CD4-positive, alpha-beta T cell treated with Interferon gamma for 1 hour (primary cell): Measurements from ENCODE around the gene RAVER1.
"Not testable (repeated sequence)": the region's sequence is repeated elsewhere in the genome, so short reads cannot be mapped to it uniquely, and the experiment has no call there.

Experiments used
- DNase-seq: peaks from one replicate; pipeline ENCODE4 v3.0.0-alpha.2; 2020

The RAVER1 gene

GRCh38 chr19:10332965-10333757 is at the start of gene RAVER1:
Gene RAVER1 (minus strand): TSS chr19:10333529. CDS start chr19:10333507, 22 bp downstream.
- peak; percentile 97 for DNase-seq

GRCh38 chr19:10383223-10383499 is 49.8 kb upstream of the RAVER1 start:
- DNase-seq = not testable (repeated sequence)

GRCh38 chr19:10380313-10381102 is 47.2 kb upstream of the RAVER1 start, which contains the start of gene TYK2:
Gene TYK2 (minus strand): TSS chr19:10380572. CDS start chr19:10378406, 2,166 bp downstream.
- peak; percentile 97 for DNase-seq

GRCh38 chr19:10379880-10380312 is 46.6 kb upstream of the RAVER1 start:
- DNase-seq = no peak

GRCh38 chr19:10378124-10378523 is 44.8 kb upstream of the RAVER1 start:
- DNase-seq = no peak

- not testable (repeated sequence) for DNase-seq
These were observed 43.9 kb upstream of the RAVER1 start for GRCh38 chr19:10377140-10377640.

GRCh38 chr19:10374931-10375330 is 41.6 kb upstream of the RAVER1 start:
- DNase-seq = no peak

GRCh38 chr19:10372690-10373089 is 39.4 kb upstream of the RAVER1 start:
- peak; percentile 53 for DNase-seq

GRCh38 chr19:10368101-10368803 is 34.9 kb upstream of the RAVER1 start:
- no peak for DNase-seq

- not testable (repeated sequence) for DNase-seq
These were observed 33.7 kb upstream of the RAVER1 start for GRCh38 chr19:10366950-10367512.

- DNase-seq = no peak
These were observed 32.2 kb upstream of the RAVER1 start for GRCh38 chr19:10365518-10365917.

- no peak for DNase-seq
These were observed 31.3 kb upstream of the RAVER1 start for GRCh38 chr19:10364644-10365043.

- no peak for DNase-seq
These were observed 30.5 kb upstream of the RAVER1 start for GRCh38 chr19:10363789-10364281.

- DNase-seq = no peak
These were observed 28.9 kb upstream of the RAVER1 start for GRCh38 chr19:10362259-10362658.

GRCh38 chr19:10361569-10362011 is 28.3 kb upstream of the RAVER1 start:
- DNase-seq = no peak

GRCh38 chr19:10356431-10356830 is 23.1 kb upstream of the RAVER1 start:
- no peak for DNase-seq

- DNase-seq = peak; percentile 31
These were observed 20.6 kb upstream of the RAVER1 start for GRCh38 chr19:10353793-10354391.

- no peak for DNase-seq
These were observed 19.7 kb upstream of the RAVER1 start for GRCh38 chr19:10352764-10353671.

GRCh38 chr19:10346509-10346908 is 13.2 kb upstream of the RAVER1 start:
- peak; percentile 61 for DNase-seq

GRCh38 chr19:10344780-10345179 is 11.5 kb upstream of the RAVER1 start:
- DNase-seq = no peak

GRCh38 chr19:10343495-10343894 is 10.2 kb upstream of the RAVER1 start:
- no peak for DNase-seq
